Dermis lymphatic vessel endothelial cell (primary cell): ENCODE measurements around the gene IL36RN. TPM values are rescaled to one million over a fixed set of nuclear protein-coding genes. Genes with fewer than 3 reads are reported as not detected.

Experiments
- total RNA-seq: library from RNA; depleted of rRNA; stranded (reverse); fragments of >200 nt; gene quantifications from 2 replicates; pipeline ENCODE4 v1.2.1, GENCODE V29; 2014

IL36RN gene
- total RNA-seq: not detected in 2 replicates

GRCh38 chr2:113058998-113059960, at the start of gene IL36RN:
TSS of gene IL36RN (plus strand) at chr2:113059198. CDS start at chr2:113059439, 241 bp downstream.

GRCh38 chr2:113052396-113052917, 6.5 kb upstream of the IL36RN start, which contains the start of gene IL36B:
TSS of gene IL36B (minus strand) at chr2:113052867.

GRCh38 chr2:113067681-113068080, 8.7 kb downstream of the IL36RN start, which contains the start of gene IL1F10:
TSS of gene IL1F10 (plus strand) at chr2:113067970. CDS start at chr2:113072739, 4,769 bp downstream.

Other genes starting within 250 kb of the IL36RN start
- not detected in 2 replicates for gene IL1B, start 222.4 kb upstream of the IL36RN start, total RNA-seq
- gene IL37, start 148.0 kb upstream of the IL36RN start, total RNA-seq: not detected in 2 replicates
- gene IL36G, start 81.2 kb upstream of the IL36RN start, total RNA-seq: not detected in 2 replicates
- gene IL36A, start 53.7 kb upstream of the IL36RN start, total RNA-seq: not detected in 2 replicates
- gene IL36B, start 6.3 kb upstream of the IL36RN start, total RNA-seq: not detected in 2 replicates
- not detected in 2 replicates for gene IL1F10, start 8.8 kb downstream of the IL36RN start, total RNA-seq
- not detected in 2 replicates for gene IL1RN, start 68.4 kb downstream of the IL36RN start, total RNA-seq
- gene PSD4, start 114.8 kb downstream of the IL36RN start, total RNA-seq: 0.76 and 0.77 TPM in 2 replicates
- gene PAX8, start 219.7 kb downstream of the IL36RN start, total RNA-seq: 0.11 and 0.17 TPM in 2 replicates